GM18858 (cell line): ENCODE measurements around the gene CNNM3.

Experiments
- ATAC-seq: cut with Tn5 transposase; IDR thresholded peaks from one replicate; pipeline ENCODE4 v1.9.1; 2021; ENCODE audit not compliant: unreplicated experiment

The CNNM3 gene

GRCh38 chr2:96874198-96874831 lies 58.2 kb downstream of the CNNM3 start:
- no peak for ATAC-seq

GRCh38 chr2:96875498-96876268 lies 59.6 kb downstream of the CNNM3 start:
- ATAC-seq, result no peak

GRCh38 chr2:96876269-96877041 lies 60.4 kb downstream of the CNNM3 start:
- ATAC-seq, result no peak

- no peak for ATAC-seq
Measured at GRCh38 chr2:96877042-96877451, 61.0 kb downstream of the CNNM3 start.

- no peak for ATAC-seq
Measured at GRCh38 chr2:96877631-96878092, 61.6 kb downstream of the CNNM3 start.

- ATAC-seq, result no peak
Measured at GRCh38 chr2:96878171-96878570, 62.1 kb downstream of the CNNM3 start.

GRCh38 chr2:96878796-96879544 lies 62.9 kb downstream of the CNNM3 start:
- no peak for ATAC-seq

- ATAC-seq, result no peak
Measured at GRCh38 chr2:96879545-96880040, 63.5 kb downstream of the CNNM3 start.

- no peak for ATAC-seq
Measured at GRCh38 chr2:96880891-96881273, 64.8 kb downstream of the CNNM3 start.

- no peak for ATAC-seq
Measured at GRCh38 chr2:96881349-96882195, 65.5 kb downstream of the CNNM3 start.

- no peak for ATAC-seq
Measured at GRCh38 chr2:96882230-96882629, 66.2 kb downstream of the CNNM3 start.

- ATAC-seq, result no peak
Measured at GRCh38 chr2:96882906-96883305, 66.8 kb downstream of the CNNM3 start.

- no peak for ATAC-seq
Measured at GRCh38 chr2:96883306-96883705, 67.2 kb downstream of the CNNM3 start.
